ENCODE results near the gene LMNB1. TPM values are rescaled to one million over a fixed set of nuclear protein-coding genes. Genes with fewer than 3 reads are reported as not detected.
"Not testable (repeated sequence)": the region's sequence is repeated elsewhere in the genome, so short reads cannot be mapped to it uniquely, and the experiment has no call there.

Gene LMNB1
- 10 to 100 TPM in 1 of 4 donors, 1 to 10 TPM in 3; 1.4 to 17.7 (median 2.4) TPM for total RNA-seq

DNA sequence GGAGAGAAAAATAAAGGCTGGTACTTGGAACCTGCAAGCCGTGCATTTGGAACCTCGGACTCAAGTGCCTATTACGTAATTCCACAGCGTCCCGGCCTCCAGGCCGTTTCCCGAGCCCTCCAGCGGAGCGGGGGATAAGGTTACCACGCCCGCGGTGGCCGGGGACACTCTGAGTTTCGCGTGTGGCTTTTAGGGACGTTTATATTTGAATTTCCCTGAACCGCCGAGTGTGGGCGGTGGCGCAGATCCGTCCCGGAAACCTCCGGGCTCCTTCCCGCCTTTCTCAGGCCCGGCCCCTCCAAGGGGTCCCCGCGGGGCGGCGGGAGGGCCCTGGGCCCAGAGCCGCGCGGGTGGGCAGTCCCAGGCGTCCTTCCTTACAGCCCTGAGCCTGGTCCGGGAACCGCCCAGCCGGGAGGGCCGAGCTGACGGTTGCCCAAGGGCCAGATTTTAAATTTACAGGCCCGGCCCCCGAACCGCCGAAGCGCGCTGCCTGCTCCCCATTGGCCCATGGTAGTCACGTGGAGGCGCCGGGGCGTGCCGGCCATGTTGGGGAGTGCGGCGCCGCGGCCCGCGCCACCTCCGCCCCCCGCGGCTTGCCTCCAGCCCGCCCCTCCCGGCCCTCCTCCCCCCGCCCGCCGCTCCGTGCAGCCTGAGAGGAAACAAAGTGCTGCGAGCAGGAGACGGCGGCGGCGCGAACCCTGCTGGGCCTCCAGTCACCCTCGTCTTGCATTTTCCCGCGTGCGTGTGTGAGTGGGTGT, at the start of gene LMNB1:
LMNB1 (plus strand) TSS at position 638 of the 758 bp plus-strand sequence. CDS start 373 bp downstream, outside the sequence.
- WGBS, result 0% methylated on average over 15 of the region's 74 CpGs
- H3K4me3 ChIP-seq, result peak within 1 kb of the TSS; percentile 76 to 89 (median 80)
- no peaks in the 10 kb centered on the region for H3K27me3 ChIP-seq
- peaks cover 13 to 26% (median 20%) of the 10 kb centered on the region in 4 donors for H3K4me1 ChIP-seq
- intact Hi-C loops (cut with DNase I), result no loop called here
- TF ChIP-seq CTCF (IDR thresholded peaks at IDR 0.05), result peak in 1 of 3 experiments; percentile 6
- no peak for TF ChIP-seq POLR2A (IDR thresholded peaks at IDR 0.05; ENCODE audit: low read depth)
- TF ChIP-seq POLR2AphosphoS5 (IDR thresholded peaks at IDR 0.05), result peak; percentile 34 to 54
- TF ChIP-seq EP300 (IDR thresholded peaks at IDR 0.05), result peak; percentile 34
- no peaks in the 10 kb centered on the region for H3K9me3 ChIP-seq
- H3K27ac ChIP-seq (replicated peaks in 1 of 4), result peak within 1 kb of the TSS; percentile 89 to 94 (median 90)
- peak; percentile 99 for DNase-seq (ENCODE audit: extremely low spot score)
- H3K36me3 ChIP-seq, result no peaks in the 10 kb centered on the region

DNA sequence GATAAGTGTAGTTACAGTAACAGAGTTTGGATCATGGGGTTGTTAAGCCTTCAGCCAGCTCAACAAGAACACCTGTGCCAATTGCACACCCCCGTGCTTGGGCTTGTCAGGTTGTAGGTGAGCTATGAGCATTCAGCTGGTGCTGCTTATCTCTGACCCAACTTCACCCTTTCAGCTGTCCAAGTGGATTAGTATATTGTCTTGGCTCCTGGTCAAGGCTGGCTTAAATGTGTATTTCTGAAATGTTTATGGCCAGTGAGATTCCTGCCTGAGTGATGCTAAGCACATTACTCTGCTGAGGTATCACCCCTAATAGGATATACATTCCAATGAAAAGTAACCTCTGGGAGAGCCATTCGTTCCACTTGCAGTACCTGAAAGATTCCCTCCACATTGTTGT, 44.2 kb upstream of the LMNB1 start:
- TF ChIP-seq POLR2AphosphoS5 (IDR thresholded peaks at IDR 0.05), result no peak
- no peak for TF ChIP-seq POLR2A (IDR thresholded peaks at IDR 0.05; ENCODE audit: low read depth)
- TF ChIP-seq CTCF (IDR thresholded peaks at IDR 0.05), result no peak
- TF ChIP-seq EP300 (IDR thresholded peaks at IDR 0.05), result no peak
- WGBS, result 22% methylated on average over 2 of the region's 2 CpGs
- H3K27ac ChIP-seq (replicated peaks in 1 of 4), result no peak overlapping the region
- H3K27me3 ChIP-seq, result no peaks in the 10 kb centered on the region
- DNase-seq (ENCODE audit: extremely low spot score), result no peak
- intact Hi-C loops (cut with DNase I), result no loop called here
- H3K36me3 ChIP-seq, result no peaks in the 10 kb centered on the region
- H3K9me3 ChIP-seq, result no peaks in the 10 kb centered on the region
- H3K4me1 ChIP-seq, result no peaks in the 10 kb centered on the region
- no peak overlapping the region for H3K4me3 ChIP-seq

GRCh38 chr5:126734573-126734972, 42.4 kb upstream of the LMNB1 start:
- H3K27ac ChIP-seq (replicated peaks in 1 of 4); intact Hi-C loops (cut with DNase I); H3K9me3 ChIP-seq; H3K27me3 ChIP-seq; DNase-seq (ENCODE audit: extremely low spot score); H3K4me3 ChIP-seq; H3K36me3 ChIP-seq; H3K4me1 ChIP-seq: not testable (repeated sequence)
- 95% methylated on average over 18 of the region's 18 CpGs for WGBS

- Histone ChIP-seq H3K36me3 (no peaks in the 10 kb centered on the region), H3K9me3 (no peaks in the 10 kb centered on the region), H3K4me3 (no peak overlapping the region), H3K27ac (replicated peaks in 1 of 4) (no peak overlapping the region), H3K27me3 (no peaks in the 10 kb centered on the region), H3K4me1 (no peaks in the 10 kb centered on the region)
- no peak for DNase-seq (ENCODE audit: extremely low spot score)
- intact Hi-C loops (cut with DNase I), result no loop called here
- WGBS, result 84% methylated on average over 3 of the region's 3 CpGs
- TF ChIP-seq POLR2AphosphoS5 (IDR thresholded peaks at IDR 0.05), result no peak
- TF ChIP-seq CTCF (IDR thresholded peaks at IDR 0.05), result no peak
- TF ChIP-seq EP300 (IDR thresholded peaks at IDR 0.05), result no peak
- no peak for TF ChIP-seq POLR2A (IDR thresholded peaks at IDR 0.05; ENCODE audit: low read depth)
Measured at GRCh38 chr5:126736141-126736540, 40.8 kb upstream of the LMNB1 start.

GRCh38 chr5:126741361-126741760, 35.6 kb upstream of the LMNB1 start:
- H3K9me3 ChIP-seq, result no peaks in the 10 kb centered on the region
- H3K4me3 ChIP-seq, result no peak overlapping the region
- no peaks in the 10 kb centered on the region for H3K36me3 ChIP-seq
- TF ChIP-seq EP300 (IDR thresholded peaks at IDR 0.05) (no peak), POLR2A (IDR thresholded peaks at IDR 0.05; ENCODE audit: low read depth) (no peak), CTCF (IDR thresholded peaks at IDR 0.05) (no peak), POLR2AphosphoS5 (IDR thresholded peaks at IDR 0.05) (no peak)
- no peaks in the 10 kb centered on the region for H3K4me1 ChIP-seq
- no peak overlapping the region for H3K27ac ChIP-seq (replicated peaks in 1 of 4)
- H3K27me3 ChIP-seq, result no peaks in the 10 kb centered on the region
- intact Hi-C loops (cut with DNase I), result no loop called here
- no peak for DNase-seq (ENCODE audit: extremely low spot score)
- 88% methylated on average over 9 of the region's 9 CpGs for WGBS
